Liver (tissue), 9 donors: ENCODE data around the gene BDH2. TPM values are rescaled to one million over a fixed set of nuclear protein-coding genes. Genes with fewer than 3 reads are reported as not detected.
A peak's percentile ranks its signal among the peaks of the same experiment; 100 is the strongest.

Experiments
- DNase-seq: peaks from one replicate; pipeline ENCODE4 v3.0.0-alpha.2; 2017; ENCODE audit warnings: low spot score
- H3K27ac ChIP-seq, 2 donors: one replicate each; pipeline ENCODE4 v1.7.0; 2013; ENCODE audit warnings: inconsistent platforms in 2 of 2, low read length in 2 of 2, control low read depth in 1 of 2, low read depth in 1 of 2, mild to moderate bottlenecking in 1 of 2
- H3K27me3 ChIP-seq, 4 donors: one replicate each; pipeline versions ENCODE4 v1.6.1 to v1.7.0; 2013; ENCODE audit warnings: low read length in 3 of 4, inconsistent platforms in 1 of 4, mild to moderate bottlenecking in 1 of 4, moderate library complexity in 1 of 4; ENCODE audit not compliant: control insufficient read depth in 4 of 4, insufficient read depth in 4 of 4
- H3K36me3 ChIP-seq, 4 donors: one replicate each; pipeline versions ENCODE4 v1.6.1 to v1.7.0; 2013; ENCODE audit warnings: low read length in 3 of 4, mild to moderate bottlenecking in 3 of 4, low read depth in 1 of 4, moderate library complexity in 1 of 4; ENCODE audit not compliant: control insufficient read depth in 4 of 4, insufficient read depth in 3 of 4
- H3K4me1 ChIP-seq, 4 donors: one replicate each; pipeline versions ENCODE4 v1.6.1 to v1.7.0; 2013; ENCODE audit warnings: low read length in 3 of 4, mild to moderate bottlenecking in 3 of 4, moderate library complexity in 1 of 4; ENCODE audit not compliant: control insufficient read depth in 4 of 4, insufficient read depth in 4 of 4
- H3K4me3 ChIP-seq, 3 donors: one replicate each; pipeline versions ENCODE4 v1.6.1 to v1.7.0; 2013; ENCODE audit warnings: low read length in 3 of 3, control low read depth in 1 of 3, low read depth in 1 of 3, mild to moderate bottlenecking in 1 of 3
- H3K9ac ChIP-seq, 2 donors: one replicate each; pipeline ENCODE4 v1.7.0; 2013; ENCODE audit warnings: low read length in 2 of 2, mild to moderate bottlenecking in 2 of 2, moderate library complexity in 2 of 2, control low read depth in 1 of 2, low read depth in 1 of 2
- H3K9me3 ChIP-seq, 4 donors: one replicate each; pipeline versions ENCODE4 v1.6.1 to v1.7.0; 2013; ENCODE audit warnings: low read length in 3 of 4; ENCODE audit not compliant: control insufficient read depth in 4 of 4
- ATF3 ChIP-seq: IDR thresholded peaks from 2 replicates; pipeline ENCODE4 v1.6.1; 2016; ENCODE audit warnings: antibody characterized with exemption
- FOXA1 ChIP-seq: IDR thresholded peaks from 2 replicates; pipeline ENCODE4 v1.6.1; 2016; ENCODE audit warnings: antibody characterized with exemption
- FOXA2 ChIP-seq: IDR thresholded peaks from 2 replicates; pipeline ENCODE4 v1.6.1; 2016; ENCODE audit warnings: antibody characterized with exemption
- GABPA ChIP-seq, 2 donors: IDR thresholded peaks in 1 of 2; conservative IDR thresholded peaks in 1 of 2; 2 replicates each; pipeline ENCODE4 v1.6.1; 2016; ENCODE audit warnings: antibody characterized with exemption in 2 of 2, mild to moderate bottlenecking in 1 of 2, moderate library complexity in 1 of 2
- HNF4A ChIP-seq, 2 donors: conservative IDR thresholded peaks; 2 replicates each; pipeline ENCODE4 v1.6.1; 2016; ENCODE audit warnings: antibody characterized with exemption in 2 of 2, mild to moderate bottlenecking in 2 of 2
- HNF4G ChIP-seq: IDR thresholded peaks from 2 replicates; pipeline ENCODE4 v1.6.1; 2016; ENCODE audit warnings: antibody characterized with exemption
- JUND ChIP-seq, 2 donors: IDR thresholded peaks; 2 replicates each; pipeline ENCODE4 v1.6.1; 2016; ENCODE audit warnings: antibody characterized with exemption in 2 of 2
- NR2F2 ChIP-seq: IDR thresholded peaks from 2 replicates; pipeline ENCODE4 v1.6.1; 2016; ENCODE audit warnings: antibody characterized with exemption
- RAD21 ChIP-seq, 2 donors: IDR thresholded peaks; 2 replicates each; pipeline ENCODE4 v1.6.1; 2016; ENCODE audit warnings: antibody characterized with exemption in 2 of 2, mild to moderate bottlenecking in 2 of 2
- RXRA ChIP-seq, 2 donors: IDR thresholded peaks; 2 replicates each; pipeline ENCODE4 v1.6.1; 2017 to 2018; ENCODE audit warnings: antibody characterized with exemption in 2 of 2, mild to moderate bottlenecking in 1 of 2
- SP1 ChIP-seq: IDR thresholded peaks from 2 replicates; pipeline ENCODE4 v1.6.1; 2018; ENCODE audit warnings: antibody characterized with exemption, mild to moderate bottlenecking
- TAF1 ChIP-seq: conservative IDR thresholded peaks from 2 replicates; pipeline ENCODE4 v1.6.1; 2016; ENCODE audit warnings: antibody characterized with exemption, mild to moderate bottlenecking
- WGBS: extraction: QIAGEN DNeasy Blood & Tissue Kit; methylation state at CpG from one replicate; pipeline ENCODE4 v1.1.7; 2013; 5-methylcytosine and 5-hydroxymethylcytosine counted together
- polyA plus RNA-seq, 2 donors: library from polyadenylated mRNA; stranded (reverse) in 1 of 2; unstranded in 1 of 2; fragments of 200-250 nt in 1 of 2; fragments of >200 nt in 1 of 2; fragmentation: Nextera tagmentation in 1 of 2; extraction: Ambion mirVana in 1 of 2; gene quantifications; one replicate each; pipeline versions ENCODE4 v1.2.1 to v1.2.3, GENCODE V29; 2013 to 2015
- total RNA-seq, 2 donors: library from RNA; depleted of rRNA; stranded (reverse); fragments of >200 nt; gene quantifications; one replicate each; pipeline ENCODE4 v1.2.3, GENCODE V29; 2014
- TF ChIP-seq, protein P1 (sequence below): IDR thresholded peaks from 2 replicates; pipeline ENCODE4 v1.6.1; 2016; ENCODE audit warnings: antibody characterized with exemption, mild to moderate bottlenecking
- TF ChIP-seq, protein P2 (sequence below): IDR thresholded peaks from 2 replicates; pipeline ENCODE4 v1.6.1; 2016; ENCODE audit warnings: antibody characterized with exemption
- TF ChIP-seq, protein P3 (sequence below): IDR thresholded peaks from 2 replicates; pipeline ENCODE4 v1.6.1; 2016; ENCODE audit warnings: antibody characterized with exemption
- donor health status: healthy.
- donor health status: healthy.
- donor health status: healthy.
- donor health status: healthy.
- donor health status: healthy.

BDH2 gene
- total and polyA plus RNA-seq, 4 donors, result 16.6 to 88.5 (median 35.5) TPM

DNA sequence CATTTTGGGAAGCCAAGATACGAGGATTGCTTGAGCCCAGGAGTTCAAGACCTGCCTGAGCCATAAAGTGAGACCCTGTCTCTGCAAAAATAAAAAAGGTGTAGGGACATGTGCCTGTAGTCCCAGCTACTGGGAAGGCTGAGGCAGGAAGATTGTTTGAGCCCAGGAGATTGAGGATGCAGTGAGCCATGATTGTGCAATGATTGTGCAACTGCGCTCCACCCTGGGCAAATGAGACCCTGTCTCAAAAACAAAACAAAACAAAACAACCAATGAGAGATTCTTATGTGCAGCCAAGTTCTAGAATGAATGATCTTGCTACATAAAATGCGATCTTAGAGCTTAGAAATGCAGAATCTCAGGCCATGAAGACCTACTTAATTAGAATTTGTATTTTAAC lies 45.6 kb downstream of the BDH2 start:
- H3K4me3 ChIP-seq, result no peak overlapping the region
- WGBS, result 77% methylated on average over 3 of the region's 3 CpGs
- DNase-seq, result no peak
- peaks cover 3 to 9% (median 5%) of the 10 kb centered on the region in 4 donors for H3K36me3 ChIP-seq
- no peaks in the 10 kb centered on the region for H3K27me3 ChIP-seq
- no peaks in the 10 kb centered on the region for H3K9me3 ChIP-seq
- H3K9ac ChIP-seq, result no peak overlapping the region
- peak overlapping the region in 1 of 2 donors; percentile 12 for H3K27ac ChIP-seq
- TF ChIP-seq JUND (IDR thresholded peaks at IDR 0.05) (no peak), ATF3 (no peak), TAF1 (no peak), HNF4A (conservative IDR thresholded peaks at IDR 0.05) (peak in 1 of 2 donors; percentile 18), FOXA2 (no peak), SP1 (no peak)
- TF ChIP-seq, protein P1, sequence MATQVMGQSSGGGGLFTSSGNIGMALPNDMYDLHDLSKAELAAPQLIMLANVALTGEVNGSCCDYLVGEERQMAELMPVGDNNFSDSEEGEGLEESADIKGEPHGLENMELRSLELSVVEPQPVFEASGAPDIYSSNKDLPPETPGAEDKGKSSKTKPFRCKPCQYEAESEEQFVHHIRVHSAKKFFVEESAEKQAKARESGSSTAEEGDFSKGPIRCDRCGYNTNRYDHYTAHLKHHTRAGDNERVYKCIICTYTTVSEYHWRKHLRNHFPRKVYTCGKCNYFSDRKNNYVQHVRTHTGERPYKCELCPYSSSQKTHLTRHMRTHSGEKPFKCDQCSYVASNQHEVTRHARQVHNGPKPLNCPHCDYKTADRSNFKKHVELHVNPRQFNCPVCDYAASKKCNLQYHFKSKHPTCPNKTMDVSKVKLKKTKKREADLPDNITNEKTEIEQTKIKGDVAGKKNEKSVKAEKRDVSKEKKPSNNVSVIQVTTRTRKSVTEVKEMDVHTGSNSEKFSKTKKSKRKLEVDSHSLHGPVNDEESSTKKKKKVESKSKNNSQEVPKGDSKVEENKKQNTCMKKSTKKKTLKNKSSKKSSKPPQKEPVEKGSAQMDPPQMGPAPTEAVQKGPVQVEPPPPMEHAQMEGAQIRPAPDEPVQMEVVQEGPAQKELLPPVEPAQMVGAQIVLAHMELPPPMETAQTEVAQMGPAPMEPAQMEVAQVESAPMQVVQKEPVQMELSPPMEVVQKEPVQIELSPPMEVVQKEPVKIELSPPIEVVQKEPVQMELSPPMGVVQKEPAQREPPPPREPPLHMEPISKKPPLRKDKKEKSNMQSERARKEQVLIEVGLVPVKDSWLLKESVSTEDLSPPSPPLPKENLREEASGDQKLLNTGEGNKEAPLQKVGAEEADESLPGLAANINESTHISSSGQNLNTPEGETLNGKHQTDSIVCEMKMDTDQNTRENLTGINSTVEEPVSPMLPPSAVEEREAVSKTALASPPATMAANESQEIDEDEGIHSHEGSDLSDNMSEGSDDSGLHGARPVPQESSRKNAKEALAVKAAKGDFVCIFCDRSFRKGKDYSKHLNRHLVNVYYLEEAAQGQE, result no peak
- H3K4me1 ChIP-seq, result peaks cover 0 to 1% (median 0%) of the 10 kb centered on the region in 4 donors

GRCh38 chr4:103052779-103053178 lies 46.9 kb downstream of the BDH2 start:
- no peak for DNase-seq
- Histone ChIP-seq H3K9me3 (no peaks in the 10 kb centered on the region), H3K36me3 (peaks cover 3 to 18% (median 10%) of the 10 kb centered on the region in 4 donors), H3K27ac (no peak overlapping the region), H3K9ac (no peak overlapping the region), H3K27me3 (no peaks in the 10 kb centered on the region), H3K4me3 (no peak overlapping the region), H3K4me1 (no peaks in the 10 kb centered on the region)
- WGBS, result 90% methylated on average over 3 of the region's 3 CpGs
- TF ChIP-seq, protein P2, sequence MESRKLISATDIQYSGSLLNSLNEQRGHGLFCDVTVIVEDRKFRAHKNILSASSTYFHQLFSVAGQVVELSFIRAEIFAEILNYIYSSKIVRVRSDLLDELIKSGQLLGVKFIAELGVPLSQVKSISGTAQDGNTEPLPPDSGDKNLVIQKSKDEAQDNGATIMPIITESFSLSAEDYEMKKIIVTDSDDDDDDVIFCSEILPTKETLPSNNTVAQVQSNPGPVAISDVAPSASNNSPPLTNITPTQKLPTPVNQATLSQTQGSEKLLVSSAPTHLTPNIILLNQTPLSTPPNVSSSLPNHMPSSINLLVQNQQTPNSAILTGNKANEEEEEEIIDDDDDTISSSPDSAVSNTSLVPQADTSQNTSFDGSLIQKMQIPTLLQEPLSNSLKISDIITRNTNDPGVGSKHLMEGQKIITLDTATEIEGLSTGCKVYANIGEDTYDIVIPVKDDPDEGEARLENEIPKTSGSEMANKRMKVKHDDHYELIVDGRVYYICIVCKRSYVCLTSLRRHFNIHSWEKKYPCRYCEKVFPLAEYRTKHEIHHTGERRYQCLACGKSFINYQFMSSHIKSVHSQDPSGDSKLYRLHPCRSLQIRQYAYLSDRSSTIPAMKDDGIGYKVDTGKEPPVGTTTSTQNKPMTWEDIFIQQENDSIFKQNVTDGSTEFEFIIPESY, result no peak
- no peak for TF ChIP-seq TAF1

DNA sequence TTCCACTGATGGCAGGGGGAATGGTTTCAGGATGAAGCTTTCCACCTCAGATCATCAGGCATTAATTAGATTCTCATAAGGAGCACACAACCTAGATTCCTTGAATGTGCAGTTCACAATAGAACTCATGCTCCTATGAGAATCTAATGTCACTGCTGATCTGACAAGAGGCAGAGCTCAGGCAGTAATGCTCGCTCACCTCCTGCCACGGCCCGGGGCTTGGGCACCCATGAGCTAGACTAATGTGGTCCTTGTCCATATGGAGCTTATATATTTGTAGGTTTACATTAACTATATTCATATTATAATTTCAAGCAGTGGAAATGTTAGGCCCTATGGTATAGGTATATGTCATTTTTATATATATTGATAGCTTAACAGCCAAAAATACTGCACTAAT lies 47.5 kb downstream of the BDH2 start:
- no peaks in the 10 kb centered on the region for H3K27me3 ChIP-seq
- H3K36me3 ChIP-seq, result peaks cover 3 to 18% (median 10%) of the 10 kb centered on the region in 4 donors
- no peak overlapping the region for H3K4me3 ChIP-seq
- no peaks in the 10 kb centered on the region for H3K4me1 ChIP-seq
- no peak for DNase-seq
- 96% methylated on average over 3 of the region's 3 CpGs for WGBS
- H3K9ac ChIP-seq, result no peak overlapping the region
- H3K9me3 ChIP-seq, result no peaks in the 10 kb centered on the region
- no peak for TF ChIP-seq NR2F2
- no peak for TF ChIP-seq TAF1
- no peak for TF ChIP-seq GABPA (IDR thresholded peaks at IDR 0.05 in 1 of 2, conservative IDR thresholded peaks at IDR 0.05 in 1 of 2)
- no peak for TF ChIP-seq FOXA1
- TF ChIP-seq RXRA (IDR thresholded peaks at IDR 0.05), result no peak
- no peak for TF ChIP-seq HNF4G
- no peak for TF ChIP-seq FOXA2
- TF ChIP-seq RAD21 (IDR thresholded peaks at IDR 0.05), result no peak
- no peak for TF ChIP-seq HNF4A (conservative IDR thresholded peaks at IDR 0.05)
- TF ChIP-seq, protein P3, sequence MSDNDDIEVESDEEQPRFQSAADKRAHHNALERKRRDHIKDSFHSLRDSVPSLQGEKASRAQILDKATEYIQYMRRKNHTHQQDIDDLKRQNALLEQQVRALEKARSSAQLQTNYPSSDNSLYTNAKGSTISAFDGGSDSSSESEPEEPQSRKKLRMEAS, result no peak
- no peak for TF ChIP-seq JUND (IDR thresholded peaks at IDR 0.05)
- no peak overlapping the region for H3K27ac ChIP-seq
